Daoy (cell line): Measurements from ENCODE around the gene MAP2K4. TPM values are rescaled to one million over a fixed set of nuclear protein-coding genes. Genes with fewer than 3 reads are reported as not detected.

Experiments used
- DNase-seq: peaks from one replicate; pipeline ENCODE4 v3.0.0-alpha.2; 2015; ENCODE audit warnings: low read depth
- total RNA-seq: library from RNA; depleted of rRNA; stranded (reverse); fragments of >200 nt; shearing (Covaris generic); gene quantifications from 2 replicates; pipeline ENCODE4 v1.2.3, GENCODE V29; 2014

The MAP2K4 gene
- total RNA-seq, 1 experiment from 2014 or later = 31.8 TPM

DNA sequence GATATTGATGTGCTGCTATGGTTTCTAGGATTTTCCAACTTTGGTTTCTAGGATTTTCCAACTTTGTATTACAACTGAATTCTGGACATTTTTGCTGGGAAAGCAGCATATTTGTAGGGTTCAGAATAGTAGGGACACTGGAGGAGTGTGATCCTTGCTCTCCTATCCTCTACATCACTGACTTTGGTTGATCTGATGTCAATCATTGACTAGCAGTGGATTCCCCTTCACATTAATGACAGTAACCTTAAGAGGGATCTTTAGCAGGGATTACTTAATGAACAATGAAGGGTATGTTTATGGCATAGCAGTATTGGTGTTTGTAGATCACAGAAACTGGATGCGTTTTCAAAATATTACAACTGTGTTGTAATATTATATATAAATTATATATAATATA is 67.4 kb downstream of the MAP2K4 start:
- DNase-seq = no peak

DNA sequence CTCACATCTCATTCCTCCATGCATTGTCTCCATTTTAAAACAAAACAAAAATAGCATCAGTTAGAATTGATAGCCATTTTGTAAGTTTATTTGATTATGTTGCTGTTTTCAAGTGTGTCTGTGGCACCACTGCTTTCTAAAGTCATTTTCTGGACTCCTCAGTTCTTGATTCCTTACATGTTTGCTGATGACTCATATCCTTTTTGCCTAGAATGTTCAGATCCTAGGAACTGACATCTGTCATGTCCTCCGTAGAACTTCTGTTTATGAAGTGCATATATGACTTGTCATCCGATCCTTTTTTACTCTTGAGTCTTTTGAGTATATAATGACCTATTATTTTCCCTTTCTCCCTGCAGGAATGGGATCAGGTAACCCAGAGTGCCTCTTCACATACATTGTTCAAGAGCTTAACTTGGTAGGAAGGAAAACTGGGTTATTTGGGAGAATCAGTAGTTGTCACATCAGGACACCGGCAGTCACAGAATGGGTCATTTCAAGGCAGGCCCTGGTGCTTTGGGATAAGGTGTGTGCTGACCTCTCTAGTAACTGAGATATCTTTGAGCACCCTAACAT is 69.2 kb downstream of the MAP2K4 start:
- DNase-seq = peak; percentile 24

DNA sequence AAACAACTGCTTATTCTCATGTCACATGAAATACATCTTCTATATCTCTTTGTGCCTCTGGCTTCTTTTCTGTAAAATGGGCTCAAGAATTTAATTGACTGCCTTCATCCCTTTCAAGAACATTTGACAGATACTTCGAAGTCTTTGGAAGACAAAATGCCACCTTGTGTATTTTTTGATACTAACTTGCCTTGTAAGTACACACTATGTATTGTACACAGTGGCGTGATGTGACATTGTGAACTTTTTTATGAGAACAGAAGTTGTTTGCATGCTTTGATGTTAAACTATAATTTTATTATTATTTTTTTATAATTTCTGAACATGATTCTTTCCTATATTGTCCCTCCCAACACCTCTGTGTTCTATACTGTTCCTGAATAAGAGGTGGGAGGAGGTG is 73.7 kb downstream of the MAP2K4 start:
- no peak for DNase-seq

DNA sequence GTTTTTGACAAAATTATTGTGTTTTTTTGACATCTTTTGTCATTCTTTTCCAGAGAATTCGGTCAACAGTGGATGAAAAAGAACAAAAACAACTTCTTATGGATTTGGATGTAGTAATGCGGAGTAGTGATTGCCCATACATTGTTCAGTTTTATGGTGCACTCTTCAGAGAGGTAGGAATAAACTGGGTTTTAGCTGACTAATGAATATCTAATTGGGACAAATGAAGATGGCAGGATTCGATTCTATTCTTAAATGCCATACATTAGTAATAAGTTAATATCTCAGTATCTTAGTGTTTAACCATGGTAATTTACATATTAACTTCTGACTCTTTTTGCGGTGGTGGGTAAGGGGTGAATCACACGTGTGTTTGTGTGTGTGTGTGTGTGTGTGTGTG is 74.8 kb downstream of the MAP2K4 start:
- no peak for DNase-seq

DNA sequence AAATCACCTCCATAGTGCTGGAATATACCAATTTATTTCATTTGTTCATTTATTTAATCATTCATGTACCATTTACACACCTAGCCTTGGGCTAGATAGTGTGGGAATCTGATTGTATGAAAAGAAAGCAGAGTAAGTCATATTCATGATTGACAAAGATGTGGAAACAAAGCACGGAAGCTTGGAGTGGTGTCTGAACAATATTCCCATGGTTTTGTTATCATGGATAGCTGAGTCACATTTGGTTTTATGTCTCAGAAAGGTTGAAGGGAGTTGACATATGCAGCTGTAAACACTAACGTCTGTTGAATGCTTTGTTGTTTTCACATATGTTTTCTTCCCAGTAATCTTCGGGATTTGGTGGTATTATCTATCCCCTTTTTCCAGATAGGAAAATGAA is 76.6 kb downstream of the MAP2K4 start:
- DNase-seq = peak; percentile 5

DNA sequence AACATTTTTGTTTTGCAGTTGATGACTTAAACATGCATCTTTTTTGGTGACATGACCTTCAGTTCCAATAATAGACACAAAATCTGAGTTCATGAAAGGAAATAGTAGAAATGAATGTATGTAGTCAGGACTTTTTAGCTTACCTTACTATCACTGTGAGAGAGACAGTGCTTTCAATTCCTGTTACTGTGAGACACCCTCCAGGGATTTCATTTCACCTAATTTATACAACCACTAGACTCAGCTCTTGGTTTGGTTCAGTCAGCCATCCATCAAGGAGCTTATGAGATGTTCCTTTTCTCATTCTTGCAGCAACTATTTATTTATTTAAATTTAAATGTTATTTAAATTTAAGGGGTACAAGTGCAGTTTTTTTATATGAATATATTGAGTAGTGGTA is 77.9 kb downstream of the MAP2K4 start:
- no peak for DNase-seq

DNA sequence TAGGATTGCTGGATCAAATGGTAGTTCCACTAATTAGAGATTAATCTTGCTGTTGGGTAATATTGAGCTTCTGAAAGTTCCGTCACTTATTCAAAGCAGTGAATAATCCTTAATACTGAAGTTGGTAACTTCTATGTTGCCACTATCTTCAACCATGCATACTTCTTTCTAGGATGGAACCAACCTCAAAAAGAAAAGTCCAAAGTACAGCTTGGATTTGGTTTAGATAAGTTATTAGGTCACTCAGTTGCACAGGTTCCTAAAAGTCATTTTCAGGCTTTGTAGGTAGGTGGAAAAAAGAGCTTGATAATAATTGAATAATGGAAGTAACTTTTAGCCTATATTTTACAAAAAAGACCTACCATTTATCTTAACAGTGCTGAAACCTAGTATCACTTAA is 78.7 kb downstream of the MAP2K4 start:
- no peak for DNase-seq

DNA sequence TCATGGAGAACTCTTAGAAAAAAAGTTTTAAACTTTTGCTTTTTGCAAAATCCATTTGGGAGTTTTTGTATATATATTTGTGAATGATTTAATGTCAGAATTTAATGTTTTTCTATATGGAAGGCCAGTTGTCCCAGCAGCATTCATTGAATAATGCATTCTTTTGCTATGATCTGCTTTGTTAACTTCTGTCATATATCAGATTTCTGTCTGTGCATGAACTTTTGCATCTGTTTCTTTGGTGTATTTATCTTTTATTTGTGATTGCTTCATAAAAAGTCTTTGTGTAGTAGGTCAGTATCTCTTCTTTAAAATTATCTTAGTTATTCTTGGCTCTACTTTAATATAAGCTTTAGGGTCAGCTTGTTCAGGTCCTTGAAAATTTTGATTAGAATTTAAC is 84.2 kb downstream of the MAP2K4 start:
- no peak for DNase-seq

DNA sequence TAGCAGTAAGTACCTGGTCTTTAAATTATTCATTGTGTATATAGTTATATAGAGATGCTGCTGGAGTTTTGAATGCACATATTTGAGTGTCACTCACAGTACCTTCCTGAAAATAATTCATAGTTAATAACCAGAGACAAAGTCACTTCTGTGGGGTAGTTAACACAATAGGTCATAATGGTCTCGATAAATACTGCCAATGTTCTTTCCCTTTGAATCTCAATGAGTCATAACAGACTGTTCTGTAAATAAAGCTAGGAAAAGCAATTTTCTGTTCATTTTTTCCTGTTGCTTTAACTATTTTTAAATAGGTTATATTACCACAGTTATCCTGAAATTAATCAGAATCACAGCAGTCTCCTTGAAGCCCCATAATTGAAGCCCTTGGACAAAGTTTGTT is 87.2 kb downstream of the MAP2K4 start:
- no peak for DNase-seq

DNA sequence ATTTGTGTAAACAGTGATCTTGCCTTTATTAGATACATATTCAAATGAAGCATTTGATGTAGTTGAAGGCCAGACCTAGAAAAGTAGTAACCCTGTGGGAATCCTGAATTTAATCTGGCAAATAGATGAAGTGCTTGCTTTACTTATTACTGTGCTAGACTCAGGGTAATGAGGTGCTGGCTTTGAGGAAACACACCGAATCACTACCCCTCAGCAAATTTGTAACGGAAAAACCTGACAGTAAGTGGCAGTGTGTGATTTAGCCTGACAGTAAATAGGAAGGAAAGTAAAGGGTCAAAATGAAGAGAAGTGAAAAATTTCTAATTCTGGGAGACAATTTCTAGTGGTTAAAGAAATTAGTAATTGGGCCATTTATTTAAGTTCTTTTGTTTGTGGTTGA is 90.2 kb downstream of the MAP2K4 start:
- no peak for DNase-seq

DNA sequence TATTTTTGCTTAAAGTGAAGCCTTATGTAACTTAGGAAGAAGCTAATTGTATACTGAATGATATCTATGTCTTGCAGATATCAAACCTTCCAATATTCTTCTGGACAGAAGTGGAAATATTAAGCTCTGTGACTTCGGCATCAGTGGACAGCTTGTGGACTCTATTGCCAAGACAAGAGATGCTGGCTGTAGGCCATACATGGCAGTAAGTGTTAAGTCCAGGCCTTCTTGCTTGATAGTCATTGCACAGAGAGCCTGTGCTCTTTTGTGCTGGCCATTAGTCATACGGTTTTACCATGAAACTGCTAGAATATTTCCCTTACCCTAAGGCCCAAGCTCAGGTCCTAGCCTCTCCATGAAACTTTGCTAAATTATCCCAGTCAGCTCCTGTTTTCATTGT is 92.5 kb downstream of the MAP2K4 start:
- DNase-seq = no peak

DNA sequence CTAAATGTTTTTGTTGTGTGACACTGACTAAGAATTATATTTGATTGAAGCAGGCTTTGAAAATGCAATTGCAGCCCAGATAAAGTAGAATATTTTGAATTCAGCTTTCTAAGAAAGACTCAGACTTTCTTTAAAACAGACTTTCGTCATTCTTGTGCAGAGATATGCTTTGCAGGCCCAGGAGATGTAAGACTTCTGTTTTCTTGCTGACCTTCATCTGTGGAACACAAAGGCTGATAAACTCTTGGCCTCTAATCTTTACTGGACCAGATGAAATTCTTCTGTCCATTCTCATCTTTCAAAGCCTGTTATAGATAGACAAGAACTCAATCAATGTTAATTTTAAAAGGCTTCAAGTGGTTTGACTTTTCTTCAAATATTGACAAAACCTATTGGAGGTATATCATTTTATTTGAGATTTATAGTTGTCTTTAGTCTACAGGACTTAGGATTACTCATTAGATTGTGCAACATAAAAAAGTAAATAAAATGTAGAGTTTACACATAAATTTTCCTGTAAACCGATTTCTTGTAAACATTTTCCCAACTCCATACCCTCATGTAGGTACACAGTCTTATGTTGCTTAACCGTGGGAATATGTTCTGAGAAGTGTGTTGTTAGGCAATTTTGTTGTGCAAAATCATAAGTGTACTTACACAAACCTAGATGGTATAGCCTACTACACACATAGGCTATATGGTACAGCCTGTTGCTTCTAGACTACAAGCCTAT is 94.2 kb downstream of the MAP2K4 start:
- DNase-seq = no peak

DNA sequence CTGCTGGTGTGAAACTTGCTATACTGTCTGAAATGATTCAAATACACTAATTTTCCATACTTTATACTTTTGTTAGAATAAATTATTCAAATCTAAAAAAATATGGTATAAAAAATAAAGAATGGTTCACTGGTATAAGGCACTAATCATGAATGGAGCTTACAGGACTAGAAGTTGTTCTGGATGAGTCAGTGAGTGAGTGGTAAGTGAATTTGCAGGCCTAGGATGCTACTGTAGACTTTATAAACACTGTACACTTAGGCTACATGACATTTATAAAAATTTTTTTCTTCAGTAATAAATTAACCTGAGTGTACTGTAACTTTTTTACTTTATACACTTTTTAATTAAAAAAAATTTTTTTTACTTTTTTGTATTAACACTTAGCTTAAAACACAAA is 95.5 kb downstream of the MAP2K4 start:
- no peak for DNase-seq

DNA sequence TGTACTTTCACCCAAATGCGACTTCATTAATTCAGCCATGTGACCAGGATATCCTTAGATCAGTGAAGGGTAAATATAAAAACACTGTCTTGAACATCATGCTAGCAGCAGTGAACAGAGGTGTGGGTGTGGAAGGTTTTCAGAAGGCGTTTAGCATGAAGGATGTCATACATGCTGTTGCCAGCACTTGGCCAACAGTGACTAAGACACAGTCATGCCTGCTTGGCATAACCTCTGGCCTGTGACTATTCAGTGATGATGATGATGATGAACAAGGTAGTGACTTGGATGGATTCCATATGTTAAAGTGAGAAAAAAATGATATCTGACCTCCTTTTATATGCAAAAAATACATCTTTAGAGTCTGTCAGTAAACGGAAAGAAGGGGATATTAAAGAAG is 97.9 kb downstream of the MAP2K4 start:
- DNase-seq = peak; percentile 5

DNA sequence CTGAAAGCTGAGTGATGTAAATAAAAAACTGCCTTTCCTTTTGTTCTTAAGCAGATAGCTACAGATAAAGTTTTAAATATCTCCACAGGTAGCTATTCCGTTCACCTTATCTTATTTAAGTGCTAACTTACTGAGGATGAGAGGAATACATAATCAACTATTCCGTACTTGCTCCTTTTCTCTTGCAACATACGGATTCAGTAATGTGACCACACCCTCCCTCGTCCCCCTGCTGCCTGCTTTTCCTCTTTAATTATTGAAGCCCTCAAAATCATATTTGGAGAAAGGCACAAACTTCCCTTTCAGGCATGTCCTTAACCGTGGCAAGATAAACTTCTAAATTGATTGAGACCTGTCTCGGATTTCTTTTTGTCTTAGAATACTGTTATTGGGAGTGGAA is 101.4 kb downstream of the MAP2K4 start:
- no peak for DNase-seq

DNA sequence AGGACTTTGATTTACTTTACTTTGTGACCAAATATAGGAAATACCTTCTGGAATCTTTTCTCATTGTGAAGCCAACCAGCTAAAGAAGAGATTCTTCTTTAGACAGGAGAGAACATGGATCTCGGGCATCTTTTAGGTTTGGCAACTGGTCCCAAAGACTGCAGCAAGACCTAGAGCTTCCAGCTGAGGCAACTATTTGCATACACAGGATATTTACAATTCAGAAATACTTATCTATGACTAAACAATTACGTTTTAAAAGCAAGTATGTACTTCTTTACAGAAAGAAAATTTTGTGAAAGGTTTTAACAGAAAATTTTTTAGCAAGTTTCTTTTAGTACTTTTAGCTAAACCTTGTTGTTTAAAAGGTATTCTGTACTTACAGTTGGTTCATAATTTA is 106.5 kb downstream of the MAP2K4 start:
- DNase-seq = no peak

DNA sequence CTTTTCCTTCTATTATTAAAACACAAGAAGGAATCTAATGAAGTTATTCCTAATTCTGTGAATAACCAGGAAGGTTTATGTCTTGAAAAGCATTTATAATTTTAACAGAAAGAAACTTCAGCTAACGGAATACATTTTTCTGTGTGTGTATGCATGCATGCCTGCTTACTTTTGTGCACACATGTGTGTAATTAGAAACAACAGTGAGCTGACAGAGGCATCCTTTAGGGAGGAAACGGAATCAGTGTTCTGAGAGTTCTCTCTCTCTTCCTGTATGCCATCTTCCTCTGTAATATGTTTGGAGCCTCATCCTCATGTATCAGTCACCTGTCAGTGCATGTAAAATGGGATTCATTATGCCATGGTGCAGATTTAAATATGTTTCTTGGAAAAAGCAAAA is 107.0 kb downstream of the MAP2K4 start:
- DNase-seq = no peak

DNA sequence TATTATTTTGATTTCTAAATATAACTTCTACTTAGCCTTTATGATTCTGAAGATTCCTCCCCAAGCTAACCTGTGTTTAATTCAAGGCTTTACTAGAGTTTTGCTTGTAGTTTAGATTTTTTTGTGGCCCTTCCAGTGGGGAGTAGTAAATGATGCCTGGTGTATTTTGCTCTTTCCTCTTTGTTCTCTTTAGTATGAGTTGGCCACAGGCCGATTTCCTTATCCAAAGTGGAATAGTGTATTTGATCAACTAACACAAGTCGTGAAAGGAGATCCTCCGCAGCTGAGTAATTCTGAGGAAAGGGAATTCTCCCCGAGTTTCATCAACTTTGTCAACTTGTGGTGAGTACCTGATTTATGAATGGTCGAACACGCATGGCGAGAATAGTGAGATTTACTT is 108.3 kb downstream of the MAP2K4 start:
- no peak for DNase-seq

DNA sequence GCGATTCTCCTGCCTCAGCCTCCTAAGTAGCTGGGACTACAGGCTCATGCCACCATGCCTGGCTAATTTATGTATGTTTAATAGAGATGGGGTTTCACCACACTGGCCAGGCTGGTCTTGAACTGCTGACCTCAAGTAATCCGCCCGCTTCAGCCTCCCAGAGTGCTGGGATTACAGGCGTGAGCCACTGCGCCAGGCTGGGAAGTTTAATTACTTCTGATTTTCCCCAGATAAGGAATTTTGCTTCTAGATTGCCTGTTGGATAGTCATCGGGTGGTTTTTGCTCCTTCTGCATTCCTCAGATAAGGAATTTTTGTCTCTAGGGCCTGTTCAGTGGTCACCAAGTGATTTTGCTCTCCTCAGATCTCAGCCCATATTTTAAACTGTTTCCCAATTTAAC is 112.5 kb downstream of the MAP2K4 start:
- no peak for DNase-seq

DNA sequence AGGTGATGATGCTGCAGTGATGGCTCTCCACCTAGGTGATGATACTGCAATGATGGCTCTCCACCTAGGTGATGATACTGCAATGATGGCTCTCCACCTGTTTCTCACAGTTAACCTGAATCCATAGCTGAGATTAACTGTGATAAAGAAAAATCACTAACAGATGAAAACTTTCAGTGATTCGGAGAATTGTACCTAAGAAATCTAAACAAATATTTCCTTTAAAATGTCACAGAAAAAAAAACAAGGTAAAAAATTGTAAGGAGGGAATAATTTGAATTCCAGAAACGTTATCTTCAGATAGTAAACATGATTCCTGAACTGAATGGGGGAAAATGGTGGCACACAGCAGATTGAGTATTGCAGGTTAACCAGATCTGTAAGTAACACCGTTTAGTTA is 113.4 kb downstream of the MAP2K4 start:
- DNase-seq = no peak

DNA sequence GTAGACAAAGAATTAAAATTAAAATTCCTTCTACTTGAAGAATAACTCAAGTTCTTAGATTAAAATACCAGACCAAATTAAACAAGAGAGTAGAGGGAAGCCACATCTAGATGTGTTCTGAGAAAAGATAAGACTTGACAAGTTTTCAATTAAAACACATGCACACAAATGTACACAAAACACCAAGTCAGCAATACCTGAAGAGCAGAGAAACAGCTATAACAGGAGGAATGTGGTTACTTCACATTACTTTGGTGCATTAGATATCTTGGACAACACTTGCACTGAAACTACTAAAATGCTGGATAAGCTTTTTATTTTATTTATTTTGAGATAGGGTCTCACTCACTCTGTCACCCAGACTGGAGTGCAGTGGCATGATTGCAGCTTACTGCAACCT is 113.9 kb downstream of the MAP2K4 start:
- no peak for DNase-seq

DNA sequence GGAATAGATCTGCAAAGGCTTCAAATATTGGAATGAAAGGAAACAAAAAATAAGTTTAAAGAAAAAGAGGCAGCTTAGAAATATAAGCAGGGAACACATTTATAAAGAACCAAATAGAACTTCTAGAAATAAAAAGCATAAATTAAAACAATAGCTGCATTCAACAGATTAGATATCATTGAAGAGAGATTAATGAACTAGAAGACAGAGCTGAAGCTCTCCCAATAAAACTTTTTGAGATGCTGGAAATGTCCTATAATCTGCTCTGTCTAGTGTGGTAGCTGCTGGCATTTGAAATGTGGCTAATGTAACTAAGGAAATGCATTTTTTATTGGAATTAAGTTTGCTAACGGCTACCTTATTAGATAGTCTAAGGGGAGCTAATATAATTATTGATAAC is 115.6 kb downstream of the MAP2K4 start:
- DNase-seq = no peak

DNA sequence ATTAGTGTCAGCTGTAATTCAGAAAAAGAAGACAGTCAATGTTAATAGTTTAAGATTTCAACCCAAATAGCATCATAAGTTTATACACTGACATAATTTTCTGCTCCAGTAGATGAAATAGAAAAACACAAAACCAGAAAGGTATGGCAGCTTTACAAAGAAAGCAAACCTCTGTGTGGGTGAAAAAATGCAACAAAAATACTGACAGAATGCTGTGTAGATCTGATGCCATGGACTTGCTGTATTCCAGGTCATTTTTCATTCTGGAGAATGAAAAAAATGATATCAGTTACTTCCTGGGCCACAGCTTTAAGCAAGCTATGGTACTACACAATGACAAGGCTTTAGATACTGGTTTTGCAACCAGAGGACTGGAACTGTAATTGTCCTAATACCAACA is 116.0 kb downstream of the MAP2K4 start:
- DNase-seq = no peak

DNA sequence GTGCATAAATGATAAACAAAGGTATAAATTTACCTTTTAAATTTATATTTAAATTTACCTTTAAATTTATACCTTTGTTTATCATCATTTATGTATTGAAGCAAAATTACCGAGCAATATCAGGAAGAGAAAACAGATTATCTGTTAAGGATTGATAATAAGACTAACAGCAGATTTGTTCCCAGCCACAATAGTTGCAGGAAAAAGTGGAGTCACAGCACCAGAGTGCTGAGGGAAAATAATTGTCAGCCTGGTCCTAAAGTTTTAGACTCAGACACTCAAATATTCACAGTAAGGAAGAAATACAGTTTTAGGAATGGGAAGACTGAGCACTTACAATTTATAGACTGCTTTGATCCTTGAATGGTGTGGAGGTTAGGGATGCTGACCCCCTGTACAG is 117.2 kb downstream of the MAP2K4 start:
- no peak for DNase-seq
